ENCODE data around the gene PAM16.
A peak's percentile ranks its signal among the peaks of the same experiment; 100 is the strongest.

PAM16 gene

DNA sequence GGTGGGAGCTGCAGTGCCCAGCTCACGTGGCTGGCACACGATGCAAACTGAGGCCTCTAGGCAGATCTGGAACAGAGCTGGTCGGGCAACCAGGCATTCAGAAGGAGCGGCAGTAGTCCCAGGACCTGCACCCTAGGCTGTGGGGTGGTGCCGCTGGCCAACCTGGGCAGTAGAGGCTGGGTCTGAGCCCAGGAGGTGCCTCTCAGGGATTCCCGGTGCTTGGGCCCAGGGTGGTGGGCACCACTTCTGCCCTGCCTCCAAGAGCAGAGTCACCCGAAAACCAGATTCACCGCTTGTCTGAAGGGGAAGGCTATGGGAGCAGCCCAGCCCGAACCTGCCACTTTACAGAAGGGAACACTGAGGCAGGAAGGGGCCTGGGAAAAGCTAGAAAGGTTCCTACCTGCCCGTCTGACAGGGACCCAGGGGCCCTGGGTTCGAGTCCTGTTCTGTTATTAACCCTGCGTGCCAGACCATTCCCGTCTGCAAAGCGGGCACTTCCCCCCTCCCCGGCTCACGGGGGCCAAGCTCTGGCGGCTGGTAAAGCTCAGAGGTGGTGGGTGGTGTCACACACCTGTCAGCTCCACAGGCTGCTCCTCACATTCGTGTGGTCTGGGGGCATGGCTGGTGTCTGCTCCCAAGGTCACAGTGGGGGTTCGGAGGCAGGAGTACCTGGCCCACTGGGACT is 18.4 kb downstream of the PAM16 start:
- DNase-seq, result no peak

DNA sequence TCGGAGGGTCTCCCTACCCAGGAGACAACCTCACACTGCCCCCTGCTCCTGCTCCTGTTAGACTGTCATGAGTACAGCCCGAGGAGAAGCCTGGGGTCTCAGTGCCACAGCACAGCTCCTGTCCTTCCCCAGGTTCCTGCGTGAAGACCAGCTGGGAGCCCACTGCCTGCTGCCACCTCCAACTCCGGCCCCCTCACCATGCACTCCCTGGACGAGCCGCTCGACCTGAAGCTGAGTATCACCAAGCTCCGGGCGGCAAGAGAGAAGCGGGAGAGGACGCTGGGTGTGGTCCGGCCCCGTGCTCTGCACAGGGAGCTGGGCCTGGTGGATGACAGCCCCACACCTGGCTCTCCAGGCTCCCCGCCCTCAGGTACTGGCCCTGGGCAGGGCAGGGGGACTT is 19.0 kb downstream of the PAM16 start:
- DNase-seq, result no peak

DNA sequence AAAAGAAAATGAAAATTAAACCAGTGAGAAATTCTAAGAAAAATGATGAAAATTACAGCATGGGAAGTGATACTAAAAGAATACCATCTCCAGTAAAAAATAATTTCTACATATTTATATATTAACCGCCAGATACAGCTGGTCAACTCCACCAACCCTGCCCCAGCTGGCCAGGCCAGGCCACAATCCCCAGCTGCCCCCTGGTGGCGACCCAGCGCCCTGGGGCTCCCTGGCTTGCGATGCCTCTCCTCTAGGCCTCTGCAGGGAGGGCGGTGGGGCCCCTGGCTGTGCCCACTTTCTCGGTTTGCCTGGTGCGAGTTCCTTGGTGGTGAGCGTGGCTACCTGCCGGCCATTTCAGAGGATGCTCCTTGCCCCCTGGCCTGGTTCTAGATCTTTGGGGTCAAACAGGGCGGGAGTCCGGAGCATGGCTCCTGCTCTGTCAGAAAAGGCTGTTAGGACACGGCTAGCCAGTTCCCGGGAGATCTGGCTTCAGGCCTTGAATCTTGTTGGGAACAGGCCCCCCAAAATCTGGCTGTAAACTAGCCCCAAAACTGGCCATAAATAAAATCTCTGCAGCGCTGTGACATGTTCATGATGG is 20.7 kb downstream of the PAM16 start:
- DNase-seq, result peak; percentile 79

DNA sequence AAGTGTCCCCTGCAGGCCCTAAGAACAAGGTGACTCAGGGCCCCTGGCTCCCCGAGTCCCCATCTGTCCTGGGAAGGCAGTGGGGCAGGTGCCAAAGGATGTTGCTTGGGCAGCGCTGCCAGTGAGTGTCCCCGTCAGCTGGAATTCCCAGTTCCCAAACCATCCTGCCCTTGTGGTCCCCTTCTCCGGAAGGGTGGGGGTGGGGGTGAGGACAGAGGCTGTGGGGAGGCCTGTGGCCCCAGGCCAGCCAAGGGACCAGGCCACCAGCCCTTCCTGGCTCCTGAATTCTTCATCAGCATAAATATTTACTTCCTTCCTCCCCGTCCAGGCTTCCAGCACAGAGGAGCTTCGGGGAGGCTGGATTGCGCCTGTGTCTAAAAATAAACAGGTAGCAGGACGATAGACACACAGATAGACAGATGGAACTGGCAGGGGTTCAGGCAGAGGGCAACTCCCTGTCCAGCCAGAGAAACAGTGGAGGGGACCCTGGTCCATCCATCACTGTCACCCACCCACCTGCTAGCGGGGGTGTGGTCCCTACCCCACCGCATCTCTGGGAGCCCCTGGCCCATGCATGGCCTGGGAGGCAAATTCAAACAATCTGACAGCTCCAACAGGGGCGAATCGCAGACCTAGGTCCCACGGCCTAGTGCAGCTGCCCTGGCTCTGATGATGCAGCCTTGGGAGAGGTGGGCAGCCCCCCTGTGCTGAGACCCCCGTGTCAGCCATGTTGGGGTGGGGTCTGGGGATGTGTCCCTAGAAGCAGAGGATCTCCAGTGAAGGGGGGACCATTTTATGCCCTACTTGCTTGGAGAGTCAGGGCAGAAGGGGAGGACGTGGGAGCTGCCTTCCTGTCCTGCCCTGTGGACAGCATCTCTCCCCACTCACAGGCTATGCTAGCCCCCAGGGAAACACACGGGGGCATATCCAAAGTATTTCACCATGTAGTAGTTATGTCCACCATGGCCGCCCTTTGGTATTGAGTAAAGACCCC is 22.0 kb downstream of the PAM16 start:
- no peak for DNase-seq

DNA sequence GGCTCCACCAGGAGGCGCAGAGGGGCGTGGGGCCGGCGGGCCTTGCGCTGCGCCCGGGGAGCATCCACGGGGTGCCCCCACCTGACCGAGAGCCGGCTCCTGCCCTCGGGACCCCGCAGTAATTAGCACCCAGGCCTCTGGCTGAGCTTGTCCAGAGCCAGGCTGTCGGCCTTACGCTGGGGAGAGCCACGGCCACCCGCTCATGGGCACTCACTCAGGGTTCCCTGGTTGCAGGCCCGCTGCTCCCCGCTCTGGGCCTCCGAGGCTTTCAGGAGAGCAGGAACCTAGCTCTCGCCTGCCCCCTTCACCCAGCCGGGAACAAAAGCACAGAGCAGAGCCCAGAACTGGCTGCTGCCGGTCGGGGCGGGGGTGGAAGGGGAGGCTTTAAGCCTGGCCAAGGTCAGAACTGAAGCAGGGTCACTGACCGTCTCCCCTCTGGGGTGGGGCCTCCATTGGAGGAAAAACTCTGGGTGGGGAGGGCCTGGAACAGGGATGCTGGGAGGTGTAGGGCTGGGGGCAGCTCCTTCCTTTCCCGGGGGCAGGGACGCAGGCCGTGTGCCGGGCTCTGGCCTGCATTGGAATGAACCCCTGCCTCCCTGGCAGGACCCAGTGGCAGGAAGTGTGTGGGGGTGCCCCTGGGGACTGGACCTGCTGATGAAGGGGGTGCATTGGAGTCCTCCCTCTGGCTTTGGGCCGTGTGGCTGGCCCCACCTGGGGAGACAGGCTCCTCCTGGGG is 22.9 kb downstream of the PAM16 start:
- peak; percentile 77 for DNase-seq

DNA sequence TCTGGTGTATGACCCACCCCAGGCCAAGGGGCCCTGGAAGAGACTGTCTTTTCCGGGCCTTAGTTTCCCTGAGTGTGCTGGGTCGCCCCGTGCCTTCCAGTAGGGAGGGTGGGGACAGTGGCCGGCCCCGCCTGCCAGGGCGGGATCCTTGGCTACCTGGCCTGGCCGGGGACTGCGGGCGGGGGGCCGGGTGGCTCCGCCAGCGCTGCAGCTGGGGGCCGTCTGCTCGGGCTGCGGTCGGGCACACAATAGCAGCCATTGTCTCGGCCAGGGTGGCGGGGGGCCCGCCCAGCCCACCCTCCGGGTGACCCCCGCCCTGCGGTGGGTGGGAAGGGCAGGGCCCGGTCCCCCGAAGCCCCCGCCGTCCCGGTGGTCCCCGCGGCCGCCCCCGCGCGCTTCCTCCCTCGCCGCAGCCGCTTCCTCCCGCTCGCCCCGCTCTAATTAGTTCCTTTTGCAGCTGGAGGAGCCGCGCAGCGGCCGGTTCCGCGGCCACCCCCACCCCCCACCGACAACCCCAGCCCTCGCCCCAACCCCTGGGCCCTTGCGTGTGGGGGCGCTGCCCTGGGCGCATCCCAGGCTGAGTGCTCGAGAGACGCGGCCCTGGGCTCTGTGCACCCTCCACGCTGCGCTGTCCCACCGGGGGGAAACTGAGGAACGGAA is 23.6 kb downstream of the PAM16 start:
- DNase-seq, result no peak

DNA sequence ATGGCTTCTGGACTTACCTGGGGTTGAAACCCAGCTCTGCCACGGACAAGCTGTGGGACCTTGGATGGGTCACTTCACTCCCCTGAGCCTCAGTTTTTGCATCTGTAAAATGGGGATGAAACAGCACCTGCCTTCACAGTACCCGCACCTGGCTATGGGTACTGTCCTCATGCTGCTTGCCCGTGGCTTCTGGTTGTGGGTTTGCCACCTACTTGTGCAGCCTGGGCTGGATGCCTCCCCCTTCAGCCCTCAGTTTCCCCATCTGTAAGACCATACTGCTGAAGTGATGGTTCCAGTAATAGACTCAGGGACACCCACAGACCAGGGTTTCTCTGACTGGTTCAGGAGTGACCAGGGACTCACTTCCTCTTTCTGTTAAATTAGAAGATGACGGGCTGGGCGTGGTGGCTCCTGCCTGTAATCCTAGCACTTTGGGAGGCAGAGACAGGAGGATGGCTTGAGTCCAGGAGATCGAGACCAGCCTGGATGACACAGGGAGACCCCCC is 25.8 kb downstream of the PAM16 start:
- no peak for DNase-seq

DNA sequence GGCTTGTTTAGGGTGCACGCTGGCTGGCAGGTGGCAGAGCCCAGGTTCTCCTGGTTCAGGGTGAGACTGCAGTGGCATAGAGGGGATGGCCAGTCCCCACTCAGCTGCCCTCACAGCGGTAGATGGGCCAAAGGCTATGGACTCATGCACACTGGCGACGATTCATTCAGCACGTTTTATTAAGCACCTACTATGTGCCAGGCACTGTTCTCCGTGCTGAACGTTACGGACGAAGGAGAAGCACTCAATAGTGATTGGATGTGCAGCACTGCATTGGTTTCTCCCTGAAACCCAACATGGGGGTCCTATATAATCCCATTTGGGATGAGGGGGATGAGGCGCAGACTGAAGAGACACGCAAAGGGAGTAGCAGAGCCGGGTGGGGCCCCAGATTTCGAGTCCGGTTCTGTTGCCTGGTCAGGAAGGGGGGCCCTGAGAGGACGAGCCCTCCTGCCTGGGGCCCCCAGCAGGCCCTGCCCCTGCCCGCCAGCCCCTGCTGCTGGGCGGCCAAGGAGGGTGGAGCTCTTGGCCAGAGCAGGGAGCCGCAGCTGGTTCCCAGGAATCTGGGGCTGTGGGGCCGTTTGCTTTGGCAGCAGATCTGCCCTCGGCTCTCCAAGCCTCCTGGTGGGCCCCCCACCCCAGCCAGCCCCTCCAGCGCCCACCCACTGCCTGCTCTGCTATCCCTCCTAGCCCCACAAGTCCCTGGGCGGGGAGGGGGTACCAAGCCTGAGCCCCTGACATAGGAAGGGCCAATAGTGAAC is 26.4 kb downstream of the PAM16 start:
- no peak for DNase-seq

DNA sequence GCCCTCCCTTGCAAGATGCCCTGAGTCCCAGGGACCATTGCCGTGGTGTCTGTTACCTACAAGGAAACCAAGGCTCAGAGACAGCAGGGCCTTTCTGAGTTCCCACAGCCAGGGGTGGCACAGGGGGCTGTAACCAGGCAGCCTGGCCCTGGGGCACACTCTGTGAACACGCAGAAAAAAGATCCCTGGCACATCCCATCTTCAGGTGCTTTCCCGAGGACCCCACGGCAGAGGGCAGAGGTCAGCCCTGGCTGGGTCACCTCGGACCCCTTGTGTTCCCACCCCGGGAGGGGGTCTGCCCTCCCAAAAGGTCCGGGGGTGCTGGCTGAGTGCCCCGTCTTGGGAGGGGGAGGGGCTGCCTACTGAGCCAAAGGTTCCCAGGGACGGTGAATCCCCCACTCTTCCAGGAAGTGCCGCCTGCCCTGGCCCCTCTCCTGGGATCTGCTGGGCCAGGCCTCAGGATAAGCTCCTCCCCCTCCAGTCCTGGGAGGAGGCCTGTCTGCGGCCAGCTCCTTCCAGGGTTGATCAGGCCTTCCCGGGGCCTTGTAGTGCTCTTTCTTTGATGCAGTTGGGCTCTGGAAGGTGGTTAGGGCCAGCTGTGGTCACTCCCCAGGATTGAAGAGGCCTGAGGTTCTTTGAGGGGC is 27.2 kb downstream of the PAM16 start:
- no peak for DNase-seq

DNA sequence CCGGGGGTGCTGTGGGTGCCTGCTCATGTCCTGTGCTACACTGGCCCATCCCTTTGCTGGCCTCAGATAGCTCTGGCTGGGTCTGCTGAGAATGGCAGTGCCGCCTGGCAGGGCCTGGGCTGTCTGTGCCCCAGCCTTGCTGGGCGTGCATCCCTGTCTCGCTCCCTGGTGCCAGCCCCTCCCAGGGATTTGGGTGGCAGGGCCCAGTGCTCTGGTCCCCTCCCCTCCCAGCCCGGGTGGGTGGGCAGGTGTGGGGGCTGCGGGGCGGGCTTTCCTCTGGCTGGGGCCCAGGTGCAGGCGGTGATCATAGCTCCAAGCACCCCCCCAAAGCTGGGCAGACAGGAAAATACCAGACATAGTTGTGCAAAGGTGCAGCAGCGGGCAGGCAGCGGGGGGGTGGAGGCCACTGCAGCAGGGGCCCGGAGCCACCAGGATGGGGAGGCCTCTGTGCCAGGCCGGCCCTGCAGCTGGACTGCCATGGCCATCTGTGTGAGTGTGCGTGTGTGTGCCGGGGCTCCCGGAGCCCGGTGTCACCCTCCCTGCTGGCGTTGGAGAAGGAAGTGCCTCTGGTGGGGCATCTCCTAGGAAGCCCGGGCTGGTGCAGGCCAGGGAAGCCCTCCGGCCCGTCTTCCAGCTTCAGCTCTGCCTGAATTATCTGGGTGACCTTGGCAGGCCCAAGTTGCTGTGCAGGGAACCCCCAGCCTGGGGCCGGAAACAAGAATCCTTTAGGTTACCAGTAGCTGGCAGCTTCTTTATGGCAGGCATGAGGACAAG is 27.9 kb downstream of the PAM16 start:
- DNase-seq, result no peak

DNA sequence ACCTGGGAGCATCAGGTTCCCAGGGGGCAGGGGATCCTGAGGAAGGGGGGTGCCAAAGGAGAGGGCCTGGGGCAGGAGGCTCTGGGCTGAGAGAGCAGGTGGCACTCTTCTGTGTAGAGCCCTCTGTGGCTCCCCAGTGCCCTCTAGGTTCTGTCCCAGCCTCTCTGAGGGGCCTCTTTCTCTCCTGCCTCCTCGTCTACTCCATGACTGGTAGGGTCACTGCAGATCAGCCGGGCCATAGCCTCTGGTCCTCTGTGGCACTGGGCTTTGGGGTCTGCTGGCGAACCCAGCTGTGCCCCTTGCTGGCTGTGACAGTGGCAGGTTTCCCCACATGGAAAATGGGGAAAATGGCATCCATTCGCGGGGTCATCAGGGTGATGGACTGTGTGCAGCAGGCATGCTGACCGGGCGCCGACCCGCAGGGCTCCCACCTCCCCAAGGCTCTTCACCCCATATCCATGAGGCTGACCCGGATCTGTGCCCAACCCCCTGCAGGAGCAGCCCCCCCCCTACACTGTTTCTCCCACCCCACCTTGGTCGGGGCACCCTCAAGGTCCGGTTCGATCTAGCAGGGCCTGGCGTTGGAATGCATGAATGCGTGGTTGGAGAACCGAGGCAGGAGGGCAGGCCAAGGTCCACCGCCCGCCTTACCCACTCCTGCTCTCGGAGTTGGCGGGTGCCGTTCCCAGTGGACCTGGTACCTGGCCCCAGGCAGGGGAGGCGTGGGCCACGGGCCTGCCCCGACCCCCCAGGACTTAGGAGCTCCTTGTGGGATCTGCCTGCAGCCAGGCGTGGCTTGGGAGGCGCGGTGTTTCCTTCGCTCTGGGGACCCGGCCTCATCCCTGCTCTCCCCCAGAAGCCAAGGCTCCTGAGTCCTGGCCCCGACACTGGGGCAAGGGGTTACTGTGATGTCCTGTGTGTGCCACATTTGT is 28.7 kb downstream of the PAM16 start:
- no peak for DNase-seq

DNA sequence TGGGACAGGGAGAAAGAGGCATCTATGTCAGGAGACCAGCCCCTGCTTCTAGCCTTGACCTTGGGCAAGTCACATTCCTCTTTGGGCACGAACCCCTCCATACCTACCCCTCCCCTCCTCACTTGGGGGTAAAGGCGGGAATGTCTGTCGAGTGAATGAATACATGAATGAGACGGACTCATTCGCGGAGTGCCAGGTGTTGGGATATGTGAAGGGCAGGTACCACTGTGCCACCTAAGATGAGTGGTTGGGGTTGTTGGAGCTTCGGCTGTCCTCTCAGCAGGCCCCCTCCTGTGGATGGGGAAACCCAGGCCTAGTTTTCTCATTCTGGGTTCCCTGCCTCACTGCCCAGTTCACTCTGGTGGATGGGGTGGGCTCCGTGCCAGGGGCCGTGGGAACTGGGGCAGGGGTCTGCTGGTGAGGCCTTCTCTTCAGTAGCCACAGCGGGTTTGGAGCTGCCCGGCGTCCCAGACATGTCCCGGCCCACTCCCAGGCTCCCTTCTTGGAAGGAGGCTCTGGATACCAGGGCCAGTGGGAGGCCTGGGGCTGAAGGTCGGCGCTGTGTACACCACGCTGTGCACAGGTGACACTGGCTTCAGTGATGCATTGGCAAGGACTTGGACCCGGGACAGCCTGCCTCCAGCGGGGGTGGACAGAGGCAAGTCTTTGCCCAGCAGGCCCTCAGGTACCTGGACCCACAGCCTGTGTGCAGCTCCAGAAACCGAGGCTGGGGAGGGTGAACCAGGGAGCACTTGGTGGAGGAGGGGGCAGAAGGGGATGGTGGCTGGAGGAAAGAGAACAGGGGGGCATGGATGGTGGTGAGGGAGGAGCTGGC is 29.6 kb downstream of the PAM16 start:
- DNase-seq, result no peak

DNA sequence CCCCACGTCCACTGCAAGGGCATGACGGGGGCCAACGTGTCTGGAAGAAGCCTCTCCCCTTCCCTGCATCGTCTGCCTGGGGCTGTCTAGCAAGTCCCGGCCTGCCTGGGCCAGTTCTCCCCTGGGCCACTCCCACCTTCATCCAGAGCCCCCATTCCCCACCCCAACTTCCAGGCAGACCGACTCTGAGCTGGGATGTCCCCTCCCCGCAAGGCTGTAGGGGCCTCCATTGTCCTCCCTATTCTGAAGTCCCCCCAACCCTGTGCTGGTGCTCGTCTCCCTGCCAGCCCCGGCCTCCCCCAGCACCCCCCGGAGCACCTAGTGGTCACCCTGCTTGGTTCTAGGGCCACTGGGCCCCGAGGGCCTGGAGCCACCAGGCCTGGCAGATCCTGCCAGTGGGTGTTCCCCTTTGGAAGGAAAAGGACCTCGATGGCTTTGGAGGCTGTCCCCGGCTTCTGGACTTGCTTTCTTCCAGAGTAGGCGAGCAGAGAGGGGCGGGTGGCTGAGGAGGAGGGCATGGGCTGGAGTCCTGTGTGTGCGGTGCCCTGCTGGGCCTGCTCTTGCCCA is 30.5 kb downstream of the PAM16 start:
- no peak for DNase-seq

DNA sequence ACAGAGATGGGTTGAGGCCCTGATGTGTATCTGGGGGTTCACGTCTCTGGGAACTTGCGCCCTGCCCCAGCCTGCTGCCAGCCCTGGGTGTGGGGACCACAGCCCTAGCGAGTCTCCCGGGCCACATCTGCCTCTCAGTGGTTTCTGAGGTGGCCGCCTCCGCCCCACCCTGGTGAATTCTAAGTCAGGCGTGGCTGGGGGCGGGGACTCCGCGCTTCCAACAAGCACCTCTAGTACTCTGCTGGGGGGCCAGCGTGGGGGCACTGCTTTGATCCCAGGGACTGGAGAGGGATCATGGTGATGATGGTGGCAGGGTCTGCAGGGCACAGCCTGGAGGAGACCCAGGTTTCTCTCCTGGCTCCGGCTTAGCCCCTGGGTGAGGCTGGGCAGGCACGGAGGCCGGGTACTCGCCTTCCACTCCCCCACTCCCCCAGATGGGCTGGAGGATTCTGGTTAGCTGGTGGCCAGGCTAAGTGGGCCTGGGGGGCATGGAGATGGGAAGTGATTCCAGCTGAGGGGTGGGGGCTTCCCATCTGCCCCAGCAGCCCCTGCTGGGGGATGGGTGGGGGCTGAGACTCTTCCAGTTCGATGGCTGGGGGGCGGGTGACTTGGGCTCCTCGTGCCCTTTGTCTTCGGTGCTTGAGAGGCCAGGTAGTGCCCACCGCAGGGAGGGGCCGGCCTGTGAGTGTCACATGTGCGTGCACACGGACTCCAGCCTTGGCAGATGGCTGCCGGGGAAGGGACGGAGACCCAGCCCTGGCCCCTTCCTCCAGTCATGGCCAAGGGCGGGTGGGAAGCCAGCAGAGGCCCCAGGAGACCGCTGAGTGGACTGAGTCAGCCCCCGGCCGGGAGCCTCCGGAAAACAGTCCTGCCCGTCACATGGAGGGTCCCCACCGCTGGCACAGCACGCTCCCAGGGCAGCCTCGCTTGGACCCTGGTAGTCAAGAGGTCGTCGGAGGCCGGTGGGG is 31.4 kb downstream of the PAM16 start:
- DNase-seq, result no peak

DNA sequence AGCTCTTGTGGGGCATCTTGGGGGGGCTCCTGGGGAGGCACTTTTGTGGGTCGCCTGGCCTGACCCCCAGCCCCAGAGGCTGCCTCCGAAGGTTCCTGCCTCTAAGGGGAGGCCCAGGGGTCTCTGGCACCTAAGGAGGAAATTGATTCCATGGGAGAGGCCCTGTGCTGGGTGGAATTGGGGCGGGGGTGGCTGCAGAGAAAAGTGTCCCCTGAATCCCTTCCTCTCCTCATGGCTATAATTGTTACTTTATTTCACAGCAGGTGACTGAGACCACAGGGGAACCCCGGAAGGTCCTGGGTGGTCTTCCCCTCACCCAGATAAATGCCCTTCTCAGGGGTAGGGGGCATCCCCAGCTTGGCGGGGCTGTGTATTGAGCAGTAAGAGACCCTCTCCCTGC is 32.2 kb downstream of the PAM16 start:
- no peak for DNase-seq

DNA sequence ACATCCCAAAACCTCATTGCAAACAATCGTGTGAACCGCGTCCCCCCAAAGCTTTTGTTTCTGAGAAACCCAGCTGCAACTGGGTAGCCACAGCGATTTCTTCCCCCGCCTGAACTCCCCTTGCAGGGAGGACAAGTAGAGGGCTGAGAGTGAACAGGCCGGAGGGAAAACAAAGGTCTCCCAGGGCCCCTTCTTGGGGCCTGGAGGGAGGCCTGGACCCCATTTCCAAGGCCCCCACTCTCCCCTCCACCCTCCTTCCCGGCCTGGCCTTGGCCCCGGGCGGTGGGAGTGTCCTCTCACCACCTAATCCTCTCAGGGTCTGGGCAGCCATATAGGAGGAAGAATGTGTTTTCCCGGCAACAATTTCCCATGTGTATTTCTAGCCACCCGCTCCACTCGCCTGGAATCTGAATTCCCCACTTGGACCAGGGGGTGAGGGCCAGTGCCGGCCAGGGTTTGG is 32.6 kb downstream of the PAM16 start:
- DNase-seq, result no peak
